GM19193 (cell line): Measurements from ENCODE around the gene NOL4L.

Experiments
- POLR2A ChIP-seq: IDR thresholded peaks from 4 replicates; pipeline ENCODE4 v1.6.1; 2011; ENCODE audit not compliant: insufficient read depth, insufficient read length; ENCODE audit errors: extremely low read depth

The NOL4L gene

DNA sequence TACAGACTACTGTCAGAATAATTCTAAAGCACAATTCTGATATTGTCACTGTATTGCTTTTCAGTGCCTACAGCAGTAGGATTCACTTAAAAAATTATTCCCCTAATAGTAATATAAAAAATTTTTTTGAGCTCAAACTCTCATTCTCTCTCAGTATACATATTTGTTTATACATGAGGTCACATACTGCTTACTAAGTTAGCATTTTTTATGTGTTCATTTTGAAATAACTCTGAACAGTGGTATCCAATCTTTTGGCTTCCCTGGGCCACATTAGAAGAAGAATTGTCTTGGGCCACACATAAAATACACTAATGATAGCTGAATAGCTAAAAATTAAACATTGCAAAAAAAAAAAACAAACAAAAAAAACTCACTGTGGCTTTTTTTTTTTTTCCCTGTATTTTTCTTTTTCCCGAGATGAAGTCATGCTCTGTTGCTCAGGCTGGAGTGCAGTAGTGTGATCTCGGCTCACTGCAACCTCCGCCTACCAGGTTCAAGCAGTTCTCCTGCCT lies 188.4 kb downstream of the NOL4L start:
- TF ChIP-seq POLR2A: no peak

DNA sequence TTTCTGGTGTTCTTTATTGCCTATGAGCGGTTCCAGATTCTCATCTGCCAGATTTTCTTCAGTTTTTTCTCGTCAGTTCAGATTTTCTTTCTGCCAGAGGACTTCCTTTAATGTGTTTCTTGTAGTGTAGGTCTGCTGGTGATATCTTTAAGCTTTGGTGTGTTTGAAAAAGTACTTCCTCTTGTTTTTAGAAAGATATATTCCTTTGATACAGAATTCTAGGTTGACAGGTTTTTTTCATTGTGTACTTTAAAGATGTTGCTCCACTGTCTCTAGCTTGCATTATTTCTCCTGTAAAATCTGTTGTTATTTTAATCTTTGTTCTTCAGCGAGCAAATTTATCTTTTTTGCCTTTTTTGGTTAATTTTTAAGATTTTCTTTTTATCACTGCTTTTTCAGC lies 190.1 kb downstream of the NOL4L start:
- TF ChIP-seq POLR2A: no peak
